Measurements from ENCODE around the gene GABRD. TPM values are rescaled to one million over a fixed set of nuclear protein-coding genes. Genes with fewer than 3 reads are reported as not detected.

The GABRD gene
- polyA plus RNA-seq, 1 experiment: not detected

DNA sequence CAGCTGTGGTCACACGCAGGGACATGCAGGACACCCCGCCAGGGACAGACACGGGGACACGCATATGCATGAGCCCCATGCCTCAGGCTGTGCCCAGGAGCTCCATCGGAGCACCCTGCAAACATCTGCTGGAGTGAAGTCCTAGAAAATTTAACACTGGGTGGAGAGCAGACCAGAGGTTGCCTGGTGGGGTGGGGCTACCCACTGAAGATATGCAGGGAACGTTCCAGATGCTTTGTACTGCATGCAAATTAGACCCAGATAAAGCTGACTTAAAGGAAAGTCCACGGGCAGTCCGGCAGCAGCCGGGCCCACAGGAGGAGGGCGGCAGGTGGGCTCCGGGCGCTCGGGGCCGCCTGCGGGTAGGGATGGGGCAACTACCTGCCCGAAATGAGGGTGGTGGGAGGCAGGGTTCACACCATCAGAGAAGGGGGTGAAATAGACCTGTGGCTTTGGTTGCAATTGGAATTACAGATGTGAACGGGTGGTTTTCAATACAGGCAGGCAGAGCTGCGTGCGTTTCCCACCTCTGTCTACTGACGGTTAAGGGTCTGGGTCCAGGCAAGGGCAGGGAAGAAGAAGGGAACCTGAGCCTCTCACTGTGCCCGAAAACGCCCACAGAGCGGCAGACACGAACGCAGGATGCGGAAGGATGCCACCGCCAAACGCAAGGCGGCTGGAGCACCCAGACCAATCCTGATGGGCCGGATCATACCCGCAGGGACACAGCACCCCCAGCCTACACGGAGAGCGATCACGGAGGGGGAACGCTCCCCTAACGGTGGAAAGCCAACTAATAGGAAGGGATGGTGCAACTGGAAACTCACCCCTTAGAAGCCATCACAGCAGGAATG is 36.5 kb upstream of the GABRD start:
- POLR2A ChIA-PET: no interaction called here
- Histone ChIP-seq H3K27me3 (ENCODE audit: control insufficient read depth, insufficient read depth, low read length) (no peaks in the 10 kb centered on the region), H3K4me3 (ENCODE audit: low read depth, low read length) (no peak overlapping the region), H3K36me3 (ENCODE audit: control insufficient read depth, insufficient read depth, low read length) (no peaks in the 10 kb centered on the region)
- TF ChIP-seq, protein P1, sequence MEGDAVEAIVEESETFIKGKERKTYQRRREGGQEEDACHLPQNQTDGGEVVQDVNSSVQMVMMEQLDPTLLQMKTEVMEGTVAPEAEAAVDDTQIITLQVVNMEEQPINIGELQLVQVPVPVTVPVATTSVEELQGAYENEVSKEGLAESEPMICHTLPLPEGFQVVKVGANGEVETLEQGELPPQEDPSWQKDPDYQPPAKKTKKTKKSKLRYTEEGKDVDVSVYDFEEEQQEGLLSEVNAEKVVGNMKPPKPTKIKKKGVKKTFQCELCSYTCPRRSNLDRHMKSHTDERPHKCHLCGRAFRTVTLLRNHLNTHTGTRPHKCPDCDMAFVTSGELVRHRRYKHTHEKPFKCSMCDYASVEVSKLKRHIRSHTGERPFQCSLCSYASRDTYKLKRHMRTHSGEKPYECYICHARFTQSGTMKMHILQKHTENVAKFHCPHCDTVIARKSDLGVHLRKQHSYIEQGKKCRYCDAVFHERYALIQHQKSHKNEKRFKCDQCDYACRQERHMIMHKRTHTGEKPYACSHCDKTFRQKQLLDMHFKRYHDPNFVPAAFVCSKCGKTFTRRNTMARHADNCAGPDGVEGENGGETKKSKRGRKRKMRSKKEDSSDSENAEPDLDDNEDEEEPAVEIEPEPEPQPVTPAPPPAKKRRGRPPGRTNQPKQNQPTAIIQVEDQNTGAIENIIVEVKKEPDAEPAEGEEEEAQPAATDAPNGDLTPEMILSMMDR (IDR thresholded peaks at IDR 0.05; ENCODE audit: insufficient read depth, low read depth, low read length): no peak
- CTCF ChIA-PET: no interaction called here
- no peak for DNase-seq (ENCODE audit: low read depth)

DNA sequence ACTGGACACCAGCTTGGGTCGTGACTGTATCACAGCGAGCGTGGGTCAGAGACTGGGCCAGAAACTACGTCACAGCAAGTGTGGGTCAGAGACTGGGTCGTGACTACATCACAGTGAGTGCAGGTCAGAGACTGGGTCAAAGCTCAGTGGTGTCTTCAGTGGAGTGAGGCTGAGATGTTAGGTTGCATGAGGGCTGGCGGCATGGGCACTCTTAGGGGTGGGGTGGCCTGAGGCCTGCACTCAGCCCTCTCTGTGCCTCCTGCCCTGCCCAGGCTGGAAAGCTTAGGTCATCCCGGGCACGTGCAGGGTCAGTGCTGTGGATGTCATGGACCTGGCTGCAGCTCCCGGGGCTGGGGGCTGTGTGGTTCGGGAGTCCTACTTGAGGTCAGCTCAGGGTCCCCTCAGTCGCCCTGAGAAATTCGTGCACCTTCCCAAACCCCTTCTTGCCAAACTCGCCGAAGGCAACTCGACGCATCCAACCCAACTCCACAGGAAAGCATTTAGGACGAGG is 34.5 kb upstream of the GABRD start:
- no peak for DNase-seq (ENCODE audit: low read depth)
- Histone ChIP-seq H3K36me3 (ENCODE audit: control insufficient read depth, insufficient read depth, low read length) (no peaks in the 10 kb centered on the region), H3K27me3 (ENCODE audit: control insufficient read depth, insufficient read depth, low read length) (no peaks in the 10 kb centered on the region), H3K4me3 (ENCODE audit: low read depth, low read length) (no peak overlapping the region)
- CTCF ChIA-PET: no interaction called here
- TF ChIP-seq, protein P1 (IDR thresholded peaks at IDR 0.05; ENCODE audit: insufficient read depth, low read depth, low read length): no peak
- POLR2A ChIA-PET: no interaction called here

DNA sequence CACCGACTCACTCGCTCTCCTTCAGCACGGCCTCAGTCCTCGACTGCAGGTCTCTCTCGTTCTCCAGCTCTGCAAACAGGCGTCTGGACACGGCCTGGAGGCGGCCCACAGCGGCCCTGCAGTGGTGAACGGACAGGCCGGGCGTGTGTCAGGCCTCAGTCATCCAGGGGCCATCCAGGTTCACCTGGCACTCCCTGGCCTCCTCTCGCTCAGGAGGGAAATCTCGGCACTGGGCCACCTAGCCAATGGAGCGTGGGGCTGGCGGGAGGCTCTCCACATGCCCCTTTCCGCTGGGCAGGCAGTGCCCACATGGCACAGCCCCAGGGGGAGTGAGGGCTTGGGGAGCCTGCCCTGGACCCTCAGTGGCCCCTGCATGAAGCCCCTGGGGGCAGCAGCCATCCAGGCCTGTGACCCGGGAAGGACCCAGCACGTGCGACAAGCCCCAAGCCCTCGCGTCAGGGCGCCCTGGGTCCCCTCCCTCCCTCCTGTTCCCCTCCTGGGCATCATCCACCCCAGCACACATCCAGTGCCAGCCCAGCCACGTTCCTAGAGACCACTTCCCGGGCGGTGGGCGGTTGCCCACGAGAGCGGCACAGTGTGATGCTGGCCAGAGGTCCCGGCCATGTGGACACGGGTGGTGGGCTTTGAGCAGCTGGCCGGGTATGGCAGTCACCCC is 33.6 kb upstream of the GABRD start:
- POLR2A ChIA-PET: no interaction called here
- no peak for DNase-seq (ENCODE audit: low read depth)

DNA sequence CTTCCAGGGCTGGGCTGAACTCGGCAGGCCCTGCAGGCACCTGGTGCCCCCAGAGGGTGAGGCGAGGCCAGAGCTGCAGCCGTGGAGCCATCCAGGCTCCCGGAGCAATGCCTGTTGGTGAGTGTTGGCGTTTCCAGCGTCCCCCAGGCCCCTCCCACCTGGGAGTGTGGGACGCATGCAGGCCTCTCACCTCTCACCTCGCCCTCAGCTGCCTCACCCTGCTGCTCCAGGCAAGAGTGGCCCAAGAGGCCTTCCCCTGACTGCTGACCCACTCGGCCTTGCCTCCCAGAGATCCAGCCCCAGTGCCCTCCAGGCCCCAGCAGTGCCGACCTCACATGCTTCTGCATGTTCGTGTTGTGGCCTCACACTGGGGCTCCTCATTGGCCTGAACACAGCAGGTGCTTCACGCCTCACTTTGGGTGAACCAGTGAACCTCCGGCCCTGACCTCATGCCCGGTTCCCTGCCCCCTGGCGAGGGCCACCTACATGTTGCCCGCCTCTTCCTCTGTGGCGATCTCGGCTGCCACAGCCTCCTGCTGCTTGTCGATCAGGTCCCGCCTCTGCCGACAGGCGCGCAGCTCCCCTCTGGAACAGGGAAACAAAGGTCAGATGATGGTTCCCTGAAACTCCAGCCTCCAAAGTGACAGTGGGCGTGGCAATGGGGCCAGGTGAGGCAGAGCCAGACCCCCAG is 32.5 kb upstream of the GABRD start:
- ChIA-PET CTCF (interaction anchor here (2.1 kb wide), 1 partner anchor 59 kb away, joined by 6 read pairs; no protein-coding TSS in a partner anchor), POLR2A (no interaction called here)
- no peaks in the 10 kb centered on the region for H3K36me3 ChIP-seq (ENCODE audit: control insufficient read depth, insufficient read depth, low read length)
- no peaks in the 10 kb centered on the region for H3K27me3 ChIP-seq (ENCODE audit: control insufficient read depth, insufficient read depth, low read length)
- H3K4me3 ChIP-seq (ENCODE audit: low read depth, low read length): no peak overlapping the region
- no peak for DNase-seq (ENCODE audit: low read depth)
- TF ChIP-seq, protein P1 (IDR thresholded peaks at IDR 0.05; ENCODE audit: insufficient read depth, low read depth, low read length): no peak

More for the DNA sequence above, 33.6 kb upstream of the GABRD start:
- no peaks in the 10 kb centered on the region for H3K36me3 ChIP-seq (ENCODE audit: control insufficient read depth, insufficient read depth, low read length)
- CTCF ChIA-PET: interaction anchor here (2.1 kb wide), 1 partner anchor 60 kb away, joined by 6 read pairs; no protein-coding TSS in a partner anchor
- H3K27me3 ChIP-seq (ENCODE audit: control insufficient read depth, insufficient read depth, low read length): no peaks in the 10 kb centered on the region
- H3K4me3 ChIP-seq (ENCODE audit: low read depth, low read length): no peak overlapping the region
- TF ChIP-seq, protein P1 (IDR thresholded peaks at IDR 0.05; ENCODE audit: insufficient read depth, low read depth, low read length): no peak

DNA sequence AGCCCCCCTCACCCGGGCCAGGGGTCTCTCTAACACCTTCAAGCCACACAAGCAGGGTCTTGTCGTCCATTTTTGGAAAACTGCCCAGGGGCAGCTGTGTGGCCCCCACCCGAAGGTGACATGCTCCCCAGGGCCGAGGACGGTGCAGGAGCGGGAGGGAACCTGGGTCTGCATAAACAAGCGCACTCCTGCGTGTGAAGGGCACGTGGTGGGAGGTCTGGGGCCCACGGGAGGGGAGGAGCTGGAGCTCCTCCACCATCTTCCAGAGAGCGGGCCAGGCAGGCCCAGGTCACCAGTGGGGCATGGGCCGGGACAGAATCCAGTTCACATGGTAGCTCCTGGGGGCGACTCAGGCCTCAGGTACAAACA is 32.0 kb upstream of the GABRD start:
- ChIA-PET CTCF (interaction anchor here (2.1 kb wide), 1 partner anchor 58 kb away, joined by 6 read pairs; no protein-coding TSS in a partner anchor), POLR2A (no interaction called here)
- H3K36me3 ChIP-seq (ENCODE audit: control insufficient read depth, insufficient read depth, low read length): no peaks in the 10 kb centered on the region
- no peak for DNase-seq (ENCODE audit: low read depth)
- TF ChIP-seq, protein P1 (IDR thresholded peaks at IDR 0.05; ENCODE audit: insufficient read depth, low read depth, low read length): no peak
- no peak overlapping the region for H3K4me3 ChIP-seq (ENCODE audit: low read depth, low read length)
- H3K27me3 ChIP-seq (ENCODE audit: control insufficient read depth, insufficient read depth, low read length): no peaks in the 10 kb centered on the region

Data from BJ (cell line).